Measurements from ENCODE around the gene COL27A1. TPM values are rescaled to one million over a fixed set of nuclear protein-coding genes. Genes with fewer than 3 reads are reported as not detected.

The COL27A1 gene
- total RNA-seq, 1 experiment from 2014 or later = 12.0 TPM

GRCh38 chr9:114122136-114123027 is 33.0 kb upstream of the COL27A1 start:
- Histone ChIP-seq H4K20me1 (ENCODE audit: insufficient read depth) (no peaks in the 10 kb centered on the region), H3K4me1 (ENCODE audit: control insufficient read depth in 1 of 2, insufficient read depth in 2 of 2, low read length in 2 of 2) (no peaks in the 10 kb centered on the region), H3K79me2 (ENCODE audit: insufficient read depth, low read length) (no peaks in the 10 kb centered on the region), H3K4me2 (ENCODE audit: low read length) (no peak overlapping the region), H3K36me3 (ENCODE audit: control insufficient read depth in 1 of 2, insufficient read depth in 2 of 2, low read length in 2 of 2) (no peaks in the 10 kb centered on the region), H3K9ac (ENCODE audit: low read length) (no peak overlapping the region), H3K9me2 (ENCODE audit: insufficient read depth) (no peaks in the 10 kb centered on the region), H3K27ac (ENCODE audit: low read depth, low read length) (no peak overlapping the region), H3K27me3 (ENCODE audit: insufficient read depth, low read length) (peaks cover 9% of the 10 kb centered on the region; the same call in 1 of the 2 replicates), H3K9me3 (ENCODE audit: control insufficient read depth in 1 of 2, insufficient read depth in 1 of 2, low read depth in 1 of 2, low read length in 2 of 2) (peaks cover 0 to 1% of the 10 kb centered on the region in 2 experiments; a peak in 1 of 4 replicates), H3K4me3 (replicated peaks in 1 of 2; ENCODE audit: low read depth in 1 of 2, low read length in 2 of 2) (no peak overlapping the region), H2AFZ (ENCODE audit: low read depth, low read length, poor library complexity, severe bottlenecking) (no peak overlapping the region)
- ChIA-PET RAD21 (ENCODE audit: low non-redundant PET in 1 of 2, low total read pairs in 2 of 2, uncharacterized antibody in 2 of 2, unreplicated experiment in 2 of 2) (no interaction called here), POLR2A (no interaction called here), CTCF (no interaction called here)
- TF ChIP-seq ZFX (IDR thresholded peaks at IDR 0.05) (no peak), EZH2 (IDR thresholded peaks at IDR 0.05) (no peak), EZH2phosphoT487 (IDR thresholded peaks at IDR 0.05; ENCODE audit: borderline replicate concordance) (no peak), ZNF274 (IDR thresholded peaks at IDR 0.05; ENCODE audit: low read depth, low read length) (no peak), ELF1 (IDR thresholded peaks at IDR 0.05; ENCODE audit: borderline replicate concordance, low read depth) (no peak), SIN3A (IDR thresholded peaks at IDR 0.05; ENCODE audit: low read depth) (no peak), CBX3 (IDR thresholded peaks at IDR 0.05; ENCODE audit: low read depth) (no peak), ZBTB33 (IDR thresholded peaks at IDR 0.05; ENCODE audit: extremely low read depth, insufficient replicate concordance, low read length) (no peak), CEBPB (IDR thresholded peaks at IDR 0.05; ENCODE audit: low read depth) (no peak), ATF3 (IDR thresholded peaks at IDR 0.05) (no peak), POLR2AphosphoS5 (IDR thresholded peaks at IDR 0.05; ENCODE audit: low read depth, low read length) (no peak), TCF7L2 (IDR thresholded peaks at IDR 0.05; ENCODE audit: borderline replicate concordance, extremely low read depth, insufficient read depth, insufficient read length) (no peak), REST (IDR thresholded peaks at IDR 0.05; ENCODE audit: low read depth) (no peak), MAX (IDR thresholded peaks at IDR 0.05) (no peak), EGR1 (IDR thresholded peaks at IDR 0.05; ENCODE audit: low read depth) (no peak), SP1 (IDR thresholded peaks at IDR 0.05; ENCODE audit: low read depth) (no peak), RAD21 (IDR thresholded peaks at IDR 0.05; ENCODE audit: low read depth) (no peak), FOSL1 (IDR thresholded peaks at IDR 0.05; ENCODE audit: low read depth) (no peak)
- no peak for ATAC-seq
- BruUV-seq (replicated peaks) = no TSS peak
- intact Hi-C loops (cut with micrococcal nuclease) = no loop called here
- no peak for DNase-seq (ENCODE audit: low read depth, low spot score)

Data from HCT116 (cell line).